ENCODE results near the gene PRSS22. TPM values are rescaled to one million over a fixed set of nuclear protein-coding genes. Genes with fewer than 3 reads are reported as not detected.

PRSS22 gene
- total RNA-seq, 2 experiments from 2014 or later: not detected

DNA sequence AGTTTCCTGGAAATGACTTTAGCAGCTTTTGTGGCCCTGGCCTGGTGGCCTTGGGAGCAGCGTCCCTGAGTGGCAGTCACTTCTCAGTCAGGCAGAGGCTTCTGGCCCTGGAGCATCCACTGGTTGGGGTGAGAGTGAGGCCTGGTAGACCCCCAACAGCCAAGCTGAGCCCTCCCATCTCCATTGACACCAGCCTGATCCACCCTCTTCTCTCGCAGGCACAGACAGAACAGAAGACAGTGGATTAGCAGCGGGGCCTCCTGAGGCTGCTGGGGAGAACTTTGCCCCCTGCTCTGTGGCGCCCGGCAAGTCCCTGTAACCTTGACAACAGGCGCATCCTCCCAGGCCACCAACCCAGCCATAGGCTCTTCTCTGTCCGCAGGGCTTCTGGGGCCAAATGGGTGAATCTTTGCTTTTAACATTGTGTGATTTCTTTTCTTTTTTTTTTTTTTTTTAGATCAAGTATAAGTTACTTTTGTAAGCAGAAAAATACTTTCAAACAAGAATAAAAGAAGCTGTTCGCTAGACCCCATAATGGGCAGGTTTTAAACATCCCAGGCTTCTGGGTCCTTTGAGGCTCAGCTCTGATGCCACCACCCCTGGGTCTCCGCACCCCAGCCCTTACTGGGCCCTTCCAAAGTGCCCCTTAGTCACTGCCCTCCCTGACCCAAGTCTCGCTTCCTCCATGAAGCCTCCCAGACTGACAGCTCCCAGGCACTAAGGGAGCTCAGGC, 41.0 kb upstream of the PRSS22 start:
- intact Hi-C loops (cut with DNase I, micrococcal nuclease): no loop called here
- Mint-ChIP-seq H3K4me1 (peaks cover 3% of the 10 kb centered on the region), H3K36me3 (ENCODE audit: low read depth) (no peaks in the 10 kb centered on the region), H3K4me3 (no peak overlapping the region), H3K27ac (no peak overlapping the region), H3K27me3 (no peaks in the 10 kb centered on the region), H3K9me3 (ENCODE audit: low read depth) (no peaks in the 10 kb centered on the region)
- DNase-seq (no peak), ATAC-seq (no peak)
- POLR2A ChIA-PET: no interaction called here
- CTCF ChIA-PET: interaction anchor here (0.7 to 1.4 kb wide), 3 partner anchors 17 to 31 kb away, joined by 3 to 4 read pairs (median 4); no protein-coding TSS in a partner anchor

DNA sequence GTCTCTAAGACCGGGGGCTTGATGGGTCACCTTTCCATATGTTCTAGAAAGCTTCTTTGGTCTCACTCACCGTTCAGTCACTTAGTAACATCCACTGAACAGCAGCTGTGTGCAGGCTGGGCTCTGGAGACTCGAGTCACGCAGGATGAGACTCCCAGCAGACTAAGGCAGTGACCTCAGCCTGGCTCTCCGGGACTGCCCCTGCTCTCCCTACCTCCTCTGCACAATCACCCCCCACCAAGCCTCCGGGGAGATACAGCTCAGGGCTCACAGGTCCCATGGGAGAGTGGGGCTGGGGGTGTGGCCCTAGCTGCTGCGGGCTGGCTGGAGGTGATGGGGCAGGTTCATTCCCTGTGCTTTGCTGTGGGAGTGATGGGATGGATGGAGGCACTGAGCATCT, 39.1 kb upstream of the PRSS22 start:
- intact Hi-C loops (cut with DNase I, micrococcal nuclease): no loop called here
- Mint-ChIP-seq H3K27me3 (no peaks in the 10 kb centered on the region), H3K27ac (no peak overlapping the region), H3K36me3 (ENCODE audit: low read depth) (no peaks in the 10 kb centered on the region), H3K9me3 (ENCODE audit: low read depth) (no peaks in the 10 kb centered on the region), H3K4me1 (no peaks in the 10 kb centered on the region), H3K4me3 (no peak overlapping the region)
- POLR2A ChIA-PET: no interaction called here
- no peak for DNase-seq
- CTCF ChIA-PET: interaction anchor here (1.2 kb wide), 1 partner anchor 9 kb away, joined by 3 read pairs; no protein-coding TSS in a partner anchor
- peak; percentile 33 for ATAC-seq

DNA sequence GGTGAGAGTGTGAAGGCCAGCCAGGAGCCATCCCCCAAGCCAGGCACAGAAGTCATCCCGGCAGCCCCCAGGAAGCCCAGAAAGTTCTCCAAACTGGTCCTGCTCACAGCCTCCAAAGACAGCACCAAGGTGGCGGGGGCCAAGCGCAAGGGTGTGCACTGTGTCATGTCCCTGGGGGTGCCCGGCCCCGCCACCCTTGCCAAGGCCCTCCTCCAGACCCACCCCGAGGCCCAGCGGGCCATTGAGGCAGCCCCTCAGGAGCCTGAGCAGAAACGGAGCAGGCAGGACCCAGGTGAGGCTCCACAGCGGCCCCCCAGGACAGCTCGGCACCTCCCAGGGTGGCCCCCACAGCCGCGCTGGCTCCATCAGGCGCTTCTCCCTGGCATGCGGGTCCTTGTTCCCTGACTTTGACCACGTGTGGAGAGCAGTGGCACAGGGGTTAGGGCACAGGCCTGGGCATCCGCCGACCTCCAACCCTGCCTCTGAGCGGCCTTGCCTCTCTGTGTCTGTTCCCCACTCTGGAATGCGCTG, 38.6 kb upstream of the PRSS22 start:
- no peaks in the 10 kb centered on the region for H3K27me3 Mint-ChIP-seq
- H3K4me3 Mint-ChIP-seq: no peak overlapping the region
- CTCF ChIA-PET: interaction anchor here (1.2 kb wide), 1 partner anchor 9 kb away, joined by 3 read pairs; no protein-coding TSS in a partner anchor
- DNase-seq (no peak), ATAC-seq (no peak)
- H3K9me3 Mint-ChIP-seq (ENCODE audit: low read depth): no peaks in the 10 kb centered on the region
- no peaks in the 10 kb centered on the region for H3K36me3 Mint-ChIP-seq (ENCODE audit: low read depth)
- no peaks in the 10 kb centered on the region for H3K4me1 Mint-ChIP-seq
- no peak overlapping the region for H3K27ac Mint-ChIP-seq
- POLR2A ChIA-PET: no interaction called here
- intact Hi-C loops (cut with DNase I, micrococcal nuclease): no loop called here

DNA sequence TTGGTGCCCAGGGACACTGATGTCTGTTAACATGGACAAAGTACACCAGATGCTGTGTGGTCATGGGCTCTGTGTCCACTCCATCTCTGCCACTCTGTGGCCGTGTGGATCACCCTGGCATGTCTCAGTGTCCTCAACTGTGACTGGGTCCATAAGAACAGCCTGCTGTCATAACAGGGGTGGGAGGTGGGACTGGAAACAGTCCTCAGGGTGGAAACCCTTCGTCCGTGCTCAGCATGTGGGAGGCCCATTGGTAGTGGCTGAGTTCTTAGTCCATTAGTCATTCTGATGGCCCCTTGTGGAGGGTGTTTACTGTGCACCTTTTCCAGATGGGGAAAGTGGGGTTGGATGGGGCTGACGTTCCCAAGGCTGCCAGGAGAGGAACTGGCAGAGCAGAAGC, 37.8 kb upstream of the PRSS22 start:
- Mint-ChIP-seq H3K27me3 (no peaks in the 10 kb centered on the region), H3K27ac (no peak overlapping the region), H3K36me3 (ENCODE audit: low read depth) (no peaks in the 10 kb centered on the region), H3K9me3 (ENCODE audit: low read depth) (no peaks in the 10 kb centered on the region), H3K4me1 (no peaks in the 10 kb centered on the region), H3K4me3 (no peak overlapping the region)
- DNase-seq (no peak), ATAC-seq (no peak)
- ChIA-PET POLR2A (no interaction called here), CTCF (no interaction called here)
- intact Hi-C loops (cut with DNase I, micrococcal nuclease): no loop called here

GRCh38 chr16:2894231-2894630, 36.3 kb upstream of the PRSS22 start:
- Mint-ChIP-seq H3K36me3 (ENCODE audit: low read depth) (no peaks in the 10 kb centered on the region), H3K27ac (no peak overlapping the region), H3K27me3 (no peaks in the 10 kb centered on the region), H3K4me1 (no peaks in the 10 kb centered on the region), H3K9me3 (ENCODE audit: low read depth) (no peaks in the 10 kb centered on the region), H3K4me3 (no peak overlapping the region)
- intact Hi-C loops (cut with DNase I, micrococcal nuclease): no loop called here
- ChIA-PET POLR2A (no interaction called here), CTCF (no interaction called here)
- DNase-seq (no peak), ATAC-seq (no peak)

DNA sequence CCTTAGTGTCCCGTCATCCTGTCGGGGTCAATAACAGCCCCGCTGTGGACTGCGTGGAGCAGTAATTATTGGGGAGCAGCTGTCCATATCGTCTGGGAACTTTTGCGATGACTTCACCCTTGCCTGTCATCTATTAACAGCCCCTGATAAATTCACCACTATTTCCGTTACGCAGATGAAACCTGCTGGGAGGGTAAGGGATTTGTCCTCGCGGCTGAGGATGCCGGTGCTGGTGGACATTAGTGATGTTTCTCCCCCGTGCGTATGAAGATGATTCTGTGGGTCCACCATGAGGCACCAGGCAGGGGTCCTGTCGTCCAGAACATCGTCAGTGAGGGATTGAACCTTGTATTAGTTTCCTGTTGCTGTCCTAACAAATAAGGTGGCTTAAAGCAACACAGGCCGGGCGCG, 26.1 kb upstream of the PRSS22 start:
- Mint-ChIP-seq H3K27ac (peak overlapping the region; percentile 55), H3K4me1 (peaks cover 10% of the 10 kb centered on the region), H3K36me3 (ENCODE audit: low read depth) (no peaks in the 10 kb centered on the region), H3K9me3 (ENCODE audit: low read depth) (no peaks in the 10 kb centered on the region), H3K4me3 (peak overlapping the region; percentile 85), H3K27me3 (no peaks in the 10 kb centered on the region)
- no peak for ATAC-seq
- ChIA-PET POLR2A (interaction anchor here (1.7 to 2.3 kb wide), 2 partner anchors 28 to 120 kb away, joined by 4 to 13 read pairs; partner anchors contain the start of gene FLYWCH1), CTCF (interaction anchor here (0.6 to 2.3 kb wide), 6 partner anchors 16 to 127 kb away, joined by 3 to 14 read pairs (median 4); no protein-coding TSS in a partner anchor)
- intact Hi-C loops (cut with DNase I, micrococcal nuclease): no loop called here
- no peak for DNase-seq

GRCh38 chr16:2883458-2883908, 25.5 kb upstream of the PRSS22 start:
- H3K36me3 Mint-ChIP-seq (ENCODE audit: low read depth): no peaks in the 10 kb centered on the region
- peaks cover 10% of the 10 kb centered on the region for H3K4me1 Mint-ChIP-seq
- ChIA-PET CTCF (interaction anchor here (0.6 to 2.3 kb wide), 19 partner anchors 8 to 207 kb away, joined by 3 to 14 read pairs (median 4); partner anchors contain the start of gene FLYWCH1), POLR2A (interaction anchor here (0.6 to 2.3 kb wide), 5 partner anchors 29 to 291 kb away, joined by 3 to 13 read pairs (median 4); partner anchors contain the start of gene FLYWCH1)
- no peaks in the 10 kb centered on the region for H3K27me3 Mint-ChIP-seq
- no peak for ATAC-seq
- peak; percentile 40 for DNase-seq
- peak overlapping the region; percentile 85 for H3K4me3 Mint-ChIP-seq
- H3K9me3 Mint-ChIP-seq (ENCODE audit: low read depth): no peaks in the 10 kb centered on the region
- peak overlapping the region; percentile 55 for H3K27ac Mint-ChIP-seq
- intact Hi-C loops (cut with DNase I, micrococcal nuclease): loop anchor here (1.0 to 2.0 kb wide), 12 partner anchors 15 to 615 kb away; partner anchors contain the start of genes FLYWCH1 (in 1 of the 2), PAQR4 (in 1 of the 2), RNPS1 (in 1 of the 2) and SRRM2 (in 1 of the 2)

- H3K36me3 Mint-ChIP-seq (ENCODE audit: low read depth): no peaks in the 10 kb centered on the region
- ChIA-PET CTCF (interaction anchor here (0.6 to 2.3 kb wide), 21 partner anchors 8 to 959 kb away, joined by 3 to 14 read pairs (median 4); partner anchors contain the start of gene FLYWCH1), POLR2A (interaction anchor here (0.6 to 2.3 kb wide), 8 partner anchors 14 to 1100 kb away, joined by 3 to 13 read pairs (median 4); partner anchors contain the start of genes FLYWCH1, NUBP2 and SPSB3)
- H3K4me3 Mint-ChIP-seq: peak within 1 kb of the TSS; percentile 85
- no peaks in the 10 kb centered on the region for H3K9me3 Mint-ChIP-seq (ENCODE audit: low read depth)
- H3K27me3 Mint-ChIP-seq: no peaks in the 10 kb centered on the region
- DNase-seq (peak; percentile 99), ATAC-seq (peak; percentile 95)
- peak within 1 kb of the TSS; percentile 92 for H3K27ac Mint-ChIP-seq
- peaks cover 10% of the 10 kb centered on the region for H3K4me1 Mint-ChIP-seq
- intact Hi-C loops (cut with DNase I, micrococcal nuclease): loop anchor here (1.0 to 2.0 kb wide), 14 partner anchors 14 to 615 kb away; partner anchors contain the start of genes ELOB (in 1 of the 2), FLYWCH1 (in 1 of the 2), KCTD5 (in 1 of the 2) and PAQR4 (in 1 of the 2)
These were observed 24.9 kb upstream of the PRSS22 start, which contains the start of gene FLYWCH2 for GRCh38 chr16:2882650-2883457. TSS of gene FLYWCH2 (plus strand) at chr16:2883215. CDS start at chr16:2896450, 13,235 bp downstream.

- H3K27me3 Mint-ChIP-seq: no peaks in the 10 kb centered on the region
- H3K36me3 Mint-ChIP-seq (ENCODE audit: low read depth): no peaks in the 10 kb centered on the region
- CTCF ChIA-PET: interaction anchor here (0.7 to 2.3 kb wide), 7 partner anchors 14 to 958 kb away, joined by 3 to 12 read pairs (median 4); partner anchors contain the start of gene FLYWCH1
- POLR2A ChIA-PET: interaction anchor here (1.0 to 2.3 kb wide), 4 partner anchors 14 to 1099 kb away, joined by 3 to 13 read pairs (median 6); partner anchors contain the start of genes FLYWCH1, NUBP2 and SPSB3
- no peak for ATAC-seq
- peaks cover 10% of the 10 kb centered on the region for H3K4me1 Mint-ChIP-seq
- H3K9me3 Mint-ChIP-seq (ENCODE audit: low read depth): no peaks in the 10 kb centered on the region
- H3K4me3 Mint-ChIP-seq: peak overlapping the region; percentile 85
- peak overlapping the region; percentile 92 for H3K27ac Mint-ChIP-seq
- peak; percentile 56 for DNase-seq
- intact Hi-C loops (cut with DNase I, micrococcal nuclease): loop anchor here (1.0 to 2.0 kb wide), 7 partner anchors 13 to 209 kb away; partner anchors contain the start of genes ELOB (in 1 of the 2), KCTD5 (in 1 of the 2) and TNFRSF12A (in 1 of the 2)
These were observed 24.0 kb upstream of the PRSS22 start for GRCh38 chr16:2881783-2882649.
